GM19397 (cell line): ENCODE results near the gene ISCA2.
"Not testable (repeated sequence)": the region's sequence is repeated elsewhere in the genome, so short reads cannot be mapped to it uniquely, and the experiment has no call there.

ENCODE experiments used
- ATAC-seq: cut with Tn5 transposase; IDR thresholded peaks from one replicate; pipeline ENCODE4 v1.9.1; 2021; ENCODE audit warnings: mild to moderate bottlenecking, moderate library complexity; ENCODE audit not compliant: unreplicated experiment

ISCA2 gene, protein sequence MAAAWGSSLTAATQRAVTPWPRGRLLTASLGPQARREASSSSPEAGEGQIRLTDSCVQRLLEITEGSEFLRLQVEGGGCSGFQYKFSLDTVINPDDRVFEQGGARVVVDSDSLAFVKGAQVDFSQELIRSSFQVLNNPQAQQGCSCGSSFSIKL

DNA sequence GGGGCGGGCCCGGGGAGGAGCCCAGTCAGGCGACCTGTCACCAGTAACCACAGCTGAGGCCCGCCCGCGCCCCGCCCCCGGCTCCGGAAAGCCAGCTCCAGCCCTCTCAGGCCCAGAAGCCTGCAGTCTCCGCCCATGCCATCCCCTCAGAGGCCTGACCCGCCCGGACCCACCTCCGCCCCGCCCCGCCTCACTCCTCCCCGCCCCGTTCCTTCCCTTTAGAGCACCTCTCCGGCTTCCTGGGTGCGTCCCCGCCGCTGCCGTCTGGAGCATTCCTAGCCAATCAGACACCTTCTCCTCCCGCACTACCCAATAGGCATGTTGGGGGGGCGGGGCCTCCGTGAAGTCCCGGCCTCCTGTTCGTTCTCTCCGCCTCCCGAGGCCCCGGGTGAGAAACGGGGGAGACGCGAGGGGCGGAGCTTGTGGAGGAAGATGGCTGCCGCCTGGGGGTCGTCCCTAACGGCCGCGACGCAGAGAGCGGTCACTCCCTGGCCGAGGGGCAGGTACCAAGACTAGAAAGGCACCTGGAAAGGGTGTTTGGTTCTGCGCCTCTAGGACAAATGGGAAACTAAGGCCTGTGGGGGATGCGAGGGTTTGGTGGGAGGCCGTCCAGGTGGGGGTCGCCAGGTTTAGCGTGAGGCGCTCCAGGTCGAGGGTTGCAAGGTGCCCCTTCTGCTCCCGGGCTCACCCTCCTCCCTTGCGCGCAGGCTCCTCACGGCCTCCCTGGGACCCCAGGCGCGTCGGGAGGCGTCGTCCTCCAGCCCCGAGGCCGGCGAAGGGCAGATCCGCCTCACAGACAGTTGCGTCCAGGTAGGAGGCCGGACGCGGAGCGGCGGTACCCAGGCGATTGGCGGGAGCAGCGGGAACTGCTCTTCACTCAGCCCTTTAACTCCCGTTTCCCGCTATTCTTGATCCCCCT is at the start of gene ISCA2:
ISCA2 (plus strand) TSS at position 423 of the 919 bp plus-strand sequence; CDS start at position 433, 10 bp downstream.
- peak; percentile 89 for ATAC-seq

- ATAC-seq, result no peak
Measured at GRCh38 chr14:74444866-74445265, 48.7 kb upstream of the ISCA2 start.

DNA sequence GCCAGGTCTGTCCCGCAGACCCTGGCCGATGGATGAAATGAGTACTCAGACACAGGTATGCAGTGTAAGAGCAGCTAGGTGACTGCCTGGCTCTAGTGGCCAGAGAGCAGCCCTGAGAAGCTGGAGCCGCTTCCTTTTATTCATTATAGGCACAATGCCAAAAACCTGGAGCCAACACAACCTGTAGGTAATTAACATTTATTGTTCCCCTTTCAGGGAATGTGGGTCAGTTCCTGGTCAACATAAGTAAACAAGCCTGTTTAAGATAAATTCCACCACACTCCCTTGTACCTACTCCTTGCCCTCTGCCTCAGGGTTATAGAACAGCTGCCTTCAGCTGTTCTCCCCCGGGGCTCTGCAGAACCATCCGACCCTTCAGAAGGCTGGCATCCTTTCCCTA is 39.2 kb upstream of the ISCA2 start:
- ATAC-seq, result not testable (repeated sequence)

DNA sequence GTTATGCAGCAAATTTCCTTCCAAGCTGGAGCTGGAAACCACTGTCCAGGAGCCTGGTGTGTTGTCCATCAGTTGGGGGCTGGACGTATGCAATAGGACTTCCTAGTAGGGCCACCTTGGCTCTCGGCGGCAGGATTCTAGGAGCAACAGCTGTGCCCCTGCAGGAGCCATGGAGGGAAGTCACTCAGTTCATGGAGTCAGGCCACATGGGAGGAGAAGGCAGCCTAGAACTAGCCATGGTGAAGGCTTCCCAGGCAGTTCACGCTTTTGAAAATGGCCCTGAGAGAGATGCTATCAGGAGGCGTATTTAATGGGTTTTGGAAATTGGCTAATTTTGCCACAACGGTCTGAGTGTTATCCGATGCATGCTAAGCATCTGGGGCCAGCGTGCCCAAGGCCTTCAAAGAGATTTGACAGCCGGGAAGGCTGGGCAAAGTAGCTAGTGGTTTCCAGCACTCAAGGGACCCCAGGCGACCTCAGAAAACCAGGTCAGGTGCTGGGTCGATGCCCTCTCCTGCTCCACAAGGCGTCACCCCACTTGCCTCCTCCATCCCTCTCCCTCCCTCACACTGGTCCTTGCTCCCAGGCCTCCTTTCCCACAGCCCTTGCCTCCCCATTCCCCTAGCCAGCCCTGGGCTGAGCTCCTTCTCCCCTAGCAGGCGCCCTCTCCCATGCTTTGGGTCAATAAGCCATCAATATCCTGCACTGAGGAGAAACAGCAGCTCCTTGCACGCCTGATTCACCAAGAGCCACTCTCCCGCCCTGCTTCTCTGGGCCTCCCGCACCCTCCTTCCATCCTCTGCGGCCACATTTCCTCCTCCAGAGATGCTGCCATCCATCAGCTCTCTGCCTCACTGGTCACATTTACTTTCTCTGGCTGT is 36.6 kb upstream of the ISCA2 start:
- ATAC-seq, result no peak

GRCh38 chr14:74457565-74457895 is 36.0 kb upstream of the ISCA2 start:
- no peak for ATAC-seq

- ATAC-seq, result no peak
Measured at GRCh38 chr14:74459289-74459946, 34.1 kb upstream of the ISCA2 start.

DNA sequence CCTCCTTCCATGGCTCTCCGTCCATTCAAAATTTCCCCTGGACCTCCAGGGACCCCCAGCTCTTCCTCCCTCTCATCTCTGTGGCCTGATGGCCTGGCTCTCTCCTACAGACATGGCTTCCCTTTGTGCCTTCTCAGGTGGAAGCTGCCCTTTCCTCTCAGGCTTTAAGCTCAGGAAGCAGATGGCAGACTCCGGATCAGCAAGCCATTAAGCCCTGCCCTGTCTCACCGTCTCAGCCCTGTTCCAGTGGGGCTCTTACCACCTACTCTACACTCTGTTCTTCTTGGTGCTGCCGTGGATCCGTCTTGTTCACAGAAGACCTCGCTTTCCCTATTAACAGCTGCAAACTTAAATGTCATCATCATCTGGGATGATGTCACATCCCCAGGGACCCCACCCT is 33.6 kb upstream of the ISCA2 start:
- ATAC-seq, result no peak

DNA sequence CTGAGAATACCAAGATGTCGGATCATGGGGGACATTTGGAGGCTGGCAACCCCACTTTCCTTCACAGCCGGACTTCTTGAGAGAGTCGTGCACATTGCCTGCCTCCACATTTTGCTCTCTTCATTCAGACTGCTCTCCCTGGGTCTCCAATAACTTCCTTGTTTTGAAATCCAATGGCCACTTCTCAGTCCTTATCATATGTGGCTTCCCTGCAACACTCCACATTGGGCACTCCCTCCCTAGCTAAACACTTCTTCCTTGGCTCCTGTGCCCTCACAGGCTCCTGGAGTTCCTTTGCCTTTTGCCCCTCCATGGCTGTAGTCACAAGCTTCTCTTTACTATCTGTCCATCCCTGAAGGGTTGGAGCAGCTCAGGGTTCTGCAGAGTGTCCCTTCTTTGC is 30.6 kb upstream of the ISCA2 start:
- ATAC-seq, result no peak

- no peak for ATAC-seq
Measured at GRCh38 chr14:74463697-74464096, 29.9 kb upstream of the ISCA2 start.

DNA sequence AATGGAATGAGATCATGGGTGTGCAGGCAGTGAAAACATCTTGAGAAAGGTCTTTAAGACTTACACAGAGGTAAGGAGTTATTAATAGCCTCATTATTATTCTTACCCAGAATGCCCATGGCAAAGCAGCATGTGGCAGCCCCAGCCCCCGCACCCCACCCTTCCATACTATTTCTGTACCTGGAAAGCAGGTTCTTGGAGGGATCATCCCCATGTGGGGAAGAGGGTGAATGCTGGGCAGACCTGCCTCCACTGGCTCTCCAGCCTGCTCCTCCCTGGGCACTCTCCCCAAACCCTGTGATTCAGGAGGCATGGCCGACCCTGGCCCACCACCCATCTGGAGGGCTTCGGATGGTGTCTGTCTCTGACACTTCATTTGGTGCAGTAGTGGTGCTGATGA is 28.8 kb upstream of the ISCA2 start:
- no peak for ATAC-seq

DNA sequence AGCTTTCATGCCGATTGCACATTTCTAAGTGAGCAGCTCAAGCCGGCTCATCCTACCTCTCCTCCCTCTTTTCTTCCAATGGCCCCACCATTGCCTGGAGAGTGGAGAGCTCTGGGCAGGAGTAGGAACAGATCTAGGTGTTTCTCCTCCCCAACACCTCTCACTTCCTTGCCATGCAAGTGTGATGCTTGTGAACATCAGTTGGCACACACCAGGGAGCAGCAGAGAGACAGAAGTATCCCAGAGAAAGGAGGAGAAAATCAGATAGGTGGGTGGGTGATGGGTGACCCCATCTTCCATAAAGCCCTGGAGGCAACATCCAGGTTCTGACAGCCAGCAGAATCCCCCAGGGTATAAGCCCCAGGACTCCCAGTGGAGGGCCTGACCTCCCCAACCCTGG is 28.2 kb upstream of the ISCA2 start:
- no peak for ATAC-seq

DNA sequence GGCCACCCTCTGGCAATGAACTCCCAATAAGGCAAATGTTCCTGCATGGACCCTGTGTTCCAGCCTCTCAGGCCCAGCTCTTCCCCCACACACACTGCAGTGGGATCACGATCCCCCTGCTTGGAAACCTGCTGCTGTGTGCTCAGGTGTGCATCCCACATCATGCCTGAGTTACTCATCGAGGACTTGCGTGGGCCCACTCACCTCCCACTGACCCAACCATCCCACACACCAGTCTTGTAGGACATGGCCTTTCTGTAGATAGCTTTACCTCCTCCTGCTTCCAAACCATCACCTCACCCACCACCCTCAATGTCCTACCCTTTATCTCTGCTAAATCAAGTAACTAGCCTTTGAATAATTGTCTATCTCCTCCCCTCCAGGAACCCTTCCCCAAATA is 25.1 kb upstream of the ISCA2 start:
- ATAC-seq, result no peak

- ATAC-seq, result no peak
Measured at GRCh38 chr14:74469548-74470518, 23.7 kb upstream of the ISCA2 start.

GRCh38 chr14:74472601-74473000 is 21.0 kb upstream of the ISCA2 start:
- no peak for ATAC-seq

DNA sequence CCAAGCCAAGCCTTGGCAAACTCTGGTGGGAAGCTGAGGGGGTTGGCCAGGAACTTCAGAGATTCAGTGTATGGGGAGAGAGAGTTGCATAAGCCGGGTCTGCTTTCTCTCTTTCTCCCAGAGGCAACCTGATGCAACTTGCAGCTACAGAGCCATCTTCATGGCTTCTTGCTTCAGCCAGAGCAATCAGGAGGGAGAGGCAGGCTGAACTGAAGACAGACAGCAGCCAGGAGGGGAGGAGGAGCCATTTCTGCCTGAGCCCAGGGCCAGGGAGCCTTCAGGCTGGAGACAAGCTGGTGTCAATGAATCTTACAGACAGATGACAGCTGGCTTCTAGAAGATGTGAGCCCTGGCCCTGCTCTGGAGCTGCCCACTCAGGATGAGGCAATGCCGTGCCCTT is 19.2 kb upstream of the ISCA2 start:
- ATAC-seq, result no peak

DNA sequence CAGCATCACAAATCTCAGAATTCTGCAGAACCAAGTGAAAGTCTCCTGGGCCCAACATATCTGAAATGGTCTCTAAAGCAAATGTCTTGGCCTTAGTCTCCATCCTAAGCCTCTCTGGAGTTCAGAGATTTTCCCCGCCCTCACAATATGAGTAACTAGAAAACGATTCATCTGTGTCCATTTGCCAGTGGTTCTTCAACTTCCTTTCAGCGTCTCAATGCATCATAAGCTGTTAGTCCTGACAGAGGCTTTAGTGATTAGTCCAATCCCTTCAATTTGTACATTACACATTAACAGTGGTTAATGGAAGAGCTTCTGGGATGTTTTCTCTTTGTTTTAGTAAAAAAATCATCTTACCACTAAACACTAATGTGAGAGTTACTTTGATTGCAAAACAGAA is 17.9 kb upstream of the ISCA2 start:
- no peak for ATAC-seq

DNA sequence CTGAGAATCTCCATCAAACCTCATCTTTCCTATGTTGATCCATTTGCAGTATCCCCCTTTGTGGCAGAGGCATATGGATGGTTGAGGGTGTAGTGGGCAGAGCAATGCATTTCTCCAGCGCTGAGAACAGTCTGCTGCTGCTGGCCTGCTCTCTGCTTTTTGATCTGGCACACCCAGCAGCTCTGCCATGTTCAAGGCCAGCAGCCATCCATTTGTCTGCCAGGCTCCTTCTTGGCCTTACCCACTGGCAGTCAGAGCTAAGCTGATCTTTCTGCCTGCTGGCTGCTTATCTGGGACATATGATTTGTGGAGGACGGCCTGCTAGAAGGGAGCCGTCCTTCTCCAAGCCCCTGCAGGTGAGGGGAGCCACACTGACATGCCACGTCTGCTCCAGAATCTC is 17.5 kb upstream of the ISCA2 start:
- ATAC-seq, result no peak

DNA sequence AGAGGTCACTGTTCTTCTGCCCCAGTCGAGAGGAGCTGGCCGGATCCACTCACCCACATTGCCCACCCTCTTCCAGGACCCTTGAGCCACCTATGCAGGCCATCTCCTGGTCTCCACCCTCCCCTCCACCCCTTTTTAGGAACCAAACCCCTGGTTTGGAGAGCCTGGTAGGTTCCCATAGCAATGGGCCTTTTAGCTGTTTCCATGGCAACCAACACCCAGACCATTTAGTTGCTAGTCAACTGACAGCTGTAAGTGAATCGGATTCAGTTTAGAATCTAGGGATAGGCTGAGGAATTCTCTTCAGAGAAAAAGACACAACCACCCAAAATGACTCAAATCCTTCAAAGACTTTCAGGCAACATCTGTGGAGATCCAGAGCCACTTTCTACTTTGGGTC is 17.0 kb upstream of the ISCA2 start:
- no peak for ATAC-seq

DNA sequence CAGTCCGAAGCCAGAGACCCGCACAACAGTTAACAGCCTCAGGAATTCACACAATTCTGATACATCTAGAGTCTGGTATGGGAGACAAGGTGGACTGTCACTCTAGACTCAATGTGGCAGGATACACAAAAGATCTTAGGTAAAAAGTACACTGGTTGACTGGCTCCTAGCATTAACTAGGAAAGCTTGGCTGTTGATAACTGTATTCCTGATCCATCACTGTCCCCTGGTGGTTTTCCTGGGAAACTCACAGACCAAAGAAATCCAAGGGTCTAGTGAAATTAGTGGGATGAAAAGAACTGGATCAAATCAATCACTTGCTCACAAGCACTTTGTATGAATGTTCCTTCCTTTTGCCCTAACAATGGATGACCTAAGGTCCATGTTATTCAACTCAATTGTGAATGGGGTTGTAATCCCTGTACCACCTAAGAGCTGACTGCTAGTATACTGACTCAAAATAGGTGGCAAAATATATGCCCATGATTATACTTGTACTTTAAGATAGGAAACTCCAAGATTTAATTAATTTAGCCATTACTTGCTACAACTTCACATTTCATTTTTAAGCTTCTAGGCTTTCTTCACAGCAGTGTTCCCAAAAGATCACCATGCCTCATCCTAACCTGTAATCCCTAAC is 14.4 kb upstream of the ISCA2 start:
- no peak for ATAC-seq
